ENCODE measurements around the gene CUL5.

The CUL5 gene

DNA sequence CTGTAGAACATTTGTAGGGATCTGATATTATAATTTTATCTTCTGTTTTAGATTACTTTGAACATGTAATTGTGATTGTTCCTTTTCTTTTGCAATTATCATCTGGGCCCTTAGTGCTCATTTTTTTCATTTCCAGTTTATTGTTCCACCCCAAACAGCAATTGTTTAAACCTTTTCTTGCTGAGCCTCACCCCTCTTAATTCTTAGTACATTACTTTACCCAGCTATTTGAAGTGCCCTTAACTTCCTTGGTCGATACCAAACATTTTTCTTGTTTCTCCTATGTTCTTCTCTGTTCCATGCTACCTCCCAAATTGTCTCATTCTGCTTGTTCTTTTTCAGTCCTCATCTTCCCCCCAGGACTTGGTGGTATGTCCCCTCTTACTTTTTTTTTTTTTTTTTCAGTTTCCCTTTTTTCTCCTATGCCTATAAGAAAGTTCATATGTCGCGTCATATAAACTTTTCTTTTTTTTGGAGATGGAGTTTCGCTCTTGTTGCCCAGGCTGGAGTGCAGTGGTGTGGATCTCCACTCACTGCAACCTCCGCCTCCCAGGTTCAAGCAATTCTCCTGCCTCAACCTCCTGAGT, 3.5 kb downstream of the CUL5 start:
- Histone ChIP-seq H2AFZ (ENCODE audit: low read depth, low read length) (no peak overlapping the region), H3K79me2 (ENCODE audit: low read length) (peaks cover 83% of the 10 kb centered on the region), H4K20me1 (ENCODE audit: insufficient read depth, low read length) (peaks cover 28% of the 10 kb centered on the region), H3K27me3 (ENCODE audit: low read depth, low read length) (no peaks in the 10 kb centered on the region), H3K4me3 (ENCODE audit: low read length) (no peak overlapping the region), H3K4me1 (ENCODE audit: low read length) (peaks cover 14% of the 10 kb centered on the region), H3K27ac (ENCODE audit: low read length) (no peak overlapping the region), H3K9me3 (ENCODE audit: insufficient read depth, low read length) (no peaks in the 10 kb centered on the region), H3K36me3 (replicated peaks; ENCODE audit: low read depth, low read length) (peaks cover 3% of the 10 kb centered on the region), H3K9ac (ENCODE audit: low read length) (no peak overlapping the region), H3K4me2 (ENCODE audit: low read length) (no peak overlapping the region)
- no peak for TF ChIP-seq EZH2phosphoT487 (IDR thresholded peaks at IDR 0.05; ENCODE audit: low read depth)
- no peak for TF ChIP-seq CTCF (IDR thresholded peaks at IDR 0.05; ENCODE audit: low read depth, low read length)

DNA sequence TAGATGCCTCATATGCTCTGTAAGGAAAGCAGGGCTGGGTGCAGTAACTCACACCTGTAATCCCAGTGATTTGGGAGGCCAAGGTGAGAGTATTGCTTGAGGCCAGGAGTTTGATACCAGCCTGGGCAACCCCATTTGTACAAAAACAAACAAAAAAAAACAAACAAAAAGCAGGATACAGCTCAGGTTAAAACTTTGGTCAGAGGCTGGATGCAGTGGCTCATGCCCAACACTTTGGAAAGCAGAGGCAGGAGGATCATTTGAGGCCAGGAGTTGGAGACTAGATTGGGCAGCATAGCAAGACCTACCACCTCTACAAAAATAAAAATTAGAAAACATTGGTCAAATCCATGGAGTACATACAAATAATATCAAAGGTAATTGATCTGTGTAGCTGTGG, 7.9 kb downstream of the CUL5 start:
- H3K9me3 ChIP-seq (ENCODE audit: insufficient read depth, low read length) = no peaks in the 10 kb centered on the region
- no peak overlapping the region for H2AFZ ChIP-seq (ENCODE audit: low read depth, low read length)
- no peak overlapping the region for H3K4me2 ChIP-seq (ENCODE audit: low read length)
- no peaks in the 10 kb centered on the region for H3K27me3 ChIP-seq (ENCODE audit: low read depth, low read length)
- TF ChIP-seq EZH2phosphoT487 (IDR thresholded peaks at IDR 0.05; ENCODE audit: low read depth) (no peak), CTCF (IDR thresholded peaks at IDR 0.05; ENCODE audit: low read depth, low read length) (no peak)
- H3K36me3 ChIP-seq (replicated peaks; ENCODE audit: low read depth, low read length) = peaks cover 3% of the 10 kb centered on the region
- H3K79me2 ChIP-seq (ENCODE audit: low read length) = peaks cover 93% of the 10 kb centered on the region
- H3K4me3 ChIP-seq (ENCODE audit: low read length) = no peak overlapping the region
- no peak overlapping the region for H3K9ac ChIP-seq (ENCODE audit: low read length)
- H3K27ac ChIP-seq (ENCODE audit: low read length) = no peak overlapping the region
- H3K4me1 ChIP-seq (ENCODE audit: low read length) = no peaks in the 10 kb centered on the region
- H4K20me1 ChIP-seq (ENCODE audit: insufficient read depth, low read length) = peaks cover 47% of the 10 kb centered on the region

- Histone ChIP-seq H3K79me2 (ENCODE audit: low read length) (peaks cover 93% of the 10 kb centered on the region), H4K20me1 (ENCODE audit: insufficient read depth, low read length) (peaks cover 41% of the 10 kb centered on the region), H3K4me1 (ENCODE audit: low read length) (no peaks in the 10 kb centered on the region), H3K36me3 (replicated peaks; ENCODE audit: low read depth, low read length) (peaks cover 3% of the 10 kb centered on the region), H3K4me2 (ENCODE audit: low read length) (no peak overlapping the region), H3K4me3 (ENCODE audit: low read length) (no peak overlapping the region), H3K9me3 (ENCODE audit: insufficient read depth, low read length) (no peaks in the 10 kb centered on the region), H2AFZ (ENCODE audit: low read depth, low read length) (no peak overlapping the region), H3K9ac (ENCODE audit: low read length) (no peak overlapping the region), H3K27me3 (ENCODE audit: low read depth, low read length) (no peaks in the 10 kb centered on the region), H3K27ac (ENCODE audit: low read length) (no peak overlapping the region)
- TF ChIP-seq CTCF (IDR thresholded peaks at IDR 0.05; ENCODE audit: low read depth, low read length) (no peak), EZH2phosphoT487 (IDR thresholded peaks at IDR 0.05; ENCODE audit: low read depth) (no peak)
Observed at GRCh38 chr11:108018708-108019107, 10.0 kb downstream of the CUL5 start.

DNA sequence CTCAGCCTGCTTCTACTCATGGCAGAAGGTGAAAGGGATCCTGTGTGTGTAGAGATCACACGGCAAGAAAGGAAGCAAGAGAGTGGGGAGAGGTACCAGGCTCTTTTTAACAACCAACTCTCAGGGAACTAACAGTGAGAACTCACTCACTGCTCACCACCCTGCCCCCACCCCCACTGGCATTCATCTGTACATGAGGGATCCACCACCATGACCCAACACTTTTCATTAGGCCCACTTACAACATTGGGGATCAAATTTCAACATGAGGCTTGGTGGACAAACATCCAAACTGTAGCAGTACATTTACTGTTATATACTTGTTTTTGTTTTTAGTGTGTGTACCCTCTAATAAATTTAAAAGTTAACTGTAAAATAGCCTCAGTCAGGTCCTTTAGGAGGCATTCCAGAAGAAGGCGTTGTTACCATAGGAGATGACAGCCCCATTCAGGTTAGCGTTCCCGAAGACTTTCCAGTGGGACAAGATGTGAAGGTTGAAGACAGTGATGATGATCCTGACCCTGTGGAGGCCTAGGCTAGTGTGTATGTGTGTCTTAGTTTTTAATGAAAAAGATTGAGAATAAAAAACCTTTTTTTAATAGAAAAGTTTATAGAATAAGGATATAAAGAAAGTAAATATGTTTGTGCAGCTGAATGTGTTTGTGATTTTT, 11.3 kb downstream of the CUL5 start:
- Histone ChIP-seq H3K4me2 (ENCODE audit: low read length) (no peak overlapping the region), H3K4me1 (ENCODE audit: low read length) (peaks cover 4% of the 10 kb centered on the region), H3K9me3 (ENCODE audit: insufficient read depth, low read length) (no peaks in the 10 kb centered on the region), H4K20me1 (ENCODE audit: insufficient read depth, low read length) (peaks cover 42% of the 10 kb centered on the region), H3K36me3 (replicated peaks; ENCODE audit: low read depth, low read length) (no peaks in the 10 kb centered on the region), H3K9ac (ENCODE audit: low read length) (no peak overlapping the region), H3K4me3 (ENCODE audit: low read length) (no peak overlapping the region), H3K27me3 (ENCODE audit: low read depth, low read length) (no peaks in the 10 kb centered on the region), H3K79me2 (ENCODE audit: low read length) (peaks cover 93% of the 10 kb centered on the region), H2AFZ (ENCODE audit: low read depth, low read length) (no peak overlapping the region), H3K27ac (ENCODE audit: low read length) (no peak overlapping the region)
- no peak for TF ChIP-seq EZH2phosphoT487 (IDR thresholded peaks at IDR 0.05; ENCODE audit: low read depth)
- TF ChIP-seq CTCF (IDR thresholded peaks at IDR 0.05; ENCODE audit: low read depth, low read length) = no peak

All from OCI-LY3 (cell line).